A549 treated with RU486 at 1 μM for 4 hours (cell line): ENCODE measurements around the gene PABPC1L2A. TPM values are rescaled to one million over a fixed set of nuclear protein-coding genes. Genes with fewer than 3 reads are reported as not detected.

Source experiments
- total RNA-seq: library from RNA; stranded (reverse); fragments of 200-300 nt; extraction: Qiagen RNA extraction; gene quantifications from 5 replicates; pipeline ENCODE4 v1.2.3, GENCODE V29; 2022; ENCODE audit warnings: low read depth

The PABPC1L2A gene
- total RNA-seq, result not detected in 5 replicates

DNA sequence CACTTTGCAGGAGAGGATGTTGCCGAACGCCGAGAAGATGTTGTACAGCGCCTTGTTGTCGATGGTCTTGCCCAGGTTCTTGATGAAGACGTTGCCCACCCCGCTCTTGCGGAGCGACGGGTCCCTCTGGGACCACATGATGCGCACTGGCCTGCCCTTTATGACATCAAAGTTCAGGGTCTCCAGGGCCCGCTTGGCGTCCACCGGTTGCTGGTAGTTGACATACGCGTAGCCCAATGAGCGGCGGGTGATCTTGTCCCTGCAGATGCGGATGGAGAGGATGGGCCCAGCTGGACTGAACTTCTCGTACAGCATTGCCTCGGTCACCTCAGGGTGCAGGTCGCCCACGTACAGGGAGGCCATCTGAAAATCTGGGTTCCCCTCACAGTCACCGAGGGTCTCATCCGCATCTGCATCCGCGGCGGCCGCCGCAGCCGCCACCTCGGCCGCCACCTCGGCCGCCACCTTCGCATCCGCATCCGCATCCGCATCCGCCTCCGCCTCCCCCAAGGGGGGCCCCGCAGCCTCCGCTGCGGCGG lies at the start of gene PABPC1L2A:
PABPC1L2A (minus strand) TSS at position 489 of the 539 bp plus-strand sequence; CDS start at position 363, 126 bp downstream.

Other genes starting within 250 kb of the PABPC1L2A start
- not detected in 5 replicates for gene FAM236C, start 166.9 kb downstream of the PABPC1L2A start, total RNA-seq
- not detected in 5 replicates for gene FAM236A, start 141.3 kb downstream of the PABPC1L2A start, total RNA-seq
- not detected in 5 replicates for gene DMRTC1, start 135.7 kb downstream of the PABPC1L2A start, total RNA-seq
- not detected in 5 replicates for gene PABPC1L2B, start 76.6 kb downstream of the PABPC1L2A start, total RNA-seq
- gene NAP1L2, start 135.3 kb upstream of the PABPC1L2A start, total RNA-seq, result 0.86 to 1.4 TPM (median 1.2 TPM) in 5 replicates